Fibroblast of lung (primary cell): ENCODE data around the gene ERCC6L2. TPM values are rescaled to one million over a fixed set of nuclear protein-coding genes. Genes with fewer than 3 reads are reported as not detected.

Source experiments
- DNase-seq, 2 donors: peaks; one replicate each; pipeline versions ENCODE4 v3.0.0 to v3.0.0-alpha.2; 2010; ENCODE audit warnings: low read depth in 2 of 2
- H2AFZ ChIP-seq: 2 replicates; pipeline ENCODE4 v1.5.1; 2012; ENCODE audit warnings: low read length, control low read depth, inconsistent platforms
- H3K27ac ChIP-seq: 2 replicates; pipeline ENCODE4 v1.5.1; 2011; ENCODE audit warnings: low read length, control low read depth; ENCODE audit not compliant: insufficient read depth
- H3K27me3 ChIP-seq: 2 replicates; pipeline ENCODE4 v1.5.1; 2011; ENCODE audit warnings: mild to moderate bottlenecking, low read length; ENCODE audit not compliant: control insufficient read depth, insufficient read depth
- H3K36me3 ChIP-seq: 2 replicates; pipeline ENCODE4 v1.5.1; 2011; ENCODE audit warnings: low read length; ENCODE audit not compliant: control insufficient read depth, insufficient read depth
- H3K4me1 ChIP-seq: 2 replicates; pipeline ENCODE4 v1.5.1; 2011; ENCODE audit warnings: low read length; ENCODE audit not compliant: control insufficient read depth, insufficient read depth; ENCODE audit errors: extremely low read depth
- H3K4me2 ChIP-seq: 2 replicates; pipeline ENCODE4 v1.5.1; 2011; ENCODE audit warnings: low read length, control low read depth; ENCODE audit not compliant: insufficient read depth; ENCODE audit errors: extremely low read depth
- H3K4me3 ChIP-seq, 4 experiments: fragments of 200-600 bp in 1 of 4; sonication (generic) in 1 of 4; replicated peaks in 1 of 4; 2 replicates each; pipeline ENCODE4 v1.5.1; 2011 to 2016; ENCODE audit warnings: low read length in 4 of 4, low read depth in 3 of 4, mild to moderate bottlenecking in 3 of 4, control low read depth in 2 of 4, inconsistent platforms in 1 of 4, mixed read lengths in 1 of 4; ENCODE audit not compliant: insufficient read depth in 1 of 4; ENCODE audit errors: control extremely low read depth in 1 of 4
- H3K79me2 ChIP-seq: 2 replicates; pipeline ENCODE4 v1.5.1; 2012; ENCODE audit warnings: mild to moderate bottlenecking, low read length, inconsistent platforms; ENCODE audit not compliant: control insufficient read depth, insufficient read depth
- H3K9ac ChIP-seq: 2 replicates; pipeline ENCODE4 v1.5.1; 2011; ENCODE audit warnings: mild to moderate bottlenecking, low read length, control low read depth; ENCODE audit not compliant: insufficient read depth
- H3K9me3 ChIP-seq: 2 replicates; pipeline ENCODE4 v1.5.1; 2012; ENCODE audit warnings: low read depth, low read length; ENCODE audit not compliant: control insufficient read depth, insufficient read depth
- H4K20me1 ChIP-seq: 2 replicates; pipeline ENCODE4 v1.5.1; 2011; ENCODE audit warnings: low read length; ENCODE audit not compliant: control insufficient read depth, insufficient read depth; ENCODE audit errors: extremely low read depth
- EZH2 ChIP-seq: IDR thresholded peaks from 2 replicates; pipeline ENCODE4 v1.5.1; 2012; ENCODE audit warnings: low read length, control low read depth, mild to moderate bottlenecking; ENCODE audit errors: missing control alignments
- polyA plus RNA-seq, 2 donors: library from polyadenylated mRNA; depleted of rRNA in 1 of 2; stranded (reverse) in 1 of 2; unstranded in 1 of 2; fragments of >200 nt; gene quantifications; 2 replicates each; pipeline ENCODE4 v1.2.1, GENCODE V29; 2011 to 2012; ENCODE audit warnings: missing spikeins in 1 of 2
- total RNA-seq: library from RNA; depleted of rRNA; stranded (reverse); fragments of >200 nt; gene quantifications from 2 replicates; pipeline ENCODE4 v1.2.1, GENCODE V29; 2014
- TF ChIP-seq, protein P1 (sequence below), 2 donors: IDR thresholded peaks in 1 of 2; conservative IDR thresholded peaks in 1 of 2; 1 replicate in 1 of 2; 2 replicates in 1 of 2; pipeline ENCODE4 v1.5.1; 2011 to 2012; ENCODE audit warnings: low read length in 2 of 2, control low read depth in 1 of 2, inconsistent platforms in 1 of 2, low read depth in 1 of 2, mild to moderate bottlenecking in 1 of 2

The ERCC6L2 gene
- total and polyA plus RNA-seq, 2 donors (not counting 1 experiment from before 2014, with no cell fraction given): 45.0 to 117 TPM

GRCh38 chr9:95864852-95865580 is 10.5 kb upstream of the ERCC6L2 start:
- TF ChIP-seq, protein P1, sequence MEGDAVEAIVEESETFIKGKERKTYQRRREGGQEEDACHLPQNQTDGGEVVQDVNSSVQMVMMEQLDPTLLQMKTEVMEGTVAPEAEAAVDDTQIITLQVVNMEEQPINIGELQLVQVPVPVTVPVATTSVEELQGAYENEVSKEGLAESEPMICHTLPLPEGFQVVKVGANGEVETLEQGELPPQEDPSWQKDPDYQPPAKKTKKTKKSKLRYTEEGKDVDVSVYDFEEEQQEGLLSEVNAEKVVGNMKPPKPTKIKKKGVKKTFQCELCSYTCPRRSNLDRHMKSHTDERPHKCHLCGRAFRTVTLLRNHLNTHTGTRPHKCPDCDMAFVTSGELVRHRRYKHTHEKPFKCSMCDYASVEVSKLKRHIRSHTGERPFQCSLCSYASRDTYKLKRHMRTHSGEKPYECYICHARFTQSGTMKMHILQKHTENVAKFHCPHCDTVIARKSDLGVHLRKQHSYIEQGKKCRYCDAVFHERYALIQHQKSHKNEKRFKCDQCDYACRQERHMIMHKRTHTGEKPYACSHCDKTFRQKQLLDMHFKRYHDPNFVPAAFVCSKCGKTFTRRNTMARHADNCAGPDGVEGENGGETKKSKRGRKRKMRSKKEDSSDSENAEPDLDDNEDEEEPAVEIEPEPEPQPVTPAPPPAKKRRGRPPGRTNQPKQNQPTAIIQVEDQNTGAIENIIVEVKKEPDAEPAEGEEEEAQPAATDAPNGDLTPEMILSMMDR (conservative IDR thresholded peaks at IDR 0.05 in 1 of 2, IDR thresholded peaks at IDR 0.05 in 1 of 2; ENCODE audit: low read depth in 1 of 2, low read length in 2 of 2): no peak
- H3K4me1 ChIP-seq: no peaks in the 10 kb centered on the region

DNA sequence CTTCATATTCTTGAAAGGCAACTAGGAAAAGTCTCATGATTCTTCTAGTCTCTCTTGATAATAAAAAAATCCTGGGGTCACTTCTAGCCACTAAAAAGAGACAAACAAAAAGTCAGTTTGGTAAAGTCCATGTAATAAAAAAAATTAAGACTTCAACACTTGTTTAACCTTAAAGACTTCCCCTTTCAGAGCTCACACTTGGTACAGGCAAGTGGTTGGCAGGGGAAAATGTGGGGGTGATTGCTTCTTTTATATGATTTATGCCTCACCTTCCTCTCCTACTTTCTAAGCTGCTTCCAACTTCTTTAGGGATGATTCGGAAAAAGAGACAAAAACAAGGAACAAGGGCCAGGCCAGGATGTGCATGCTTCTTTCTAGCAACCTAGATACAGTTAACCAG is 5.1 kb upstream of the ERCC6L2 start:
- no peaks in the 10 kb centered on the region for H4K20me1 ChIP-seq
- no peak overlapping the region for H3K27ac ChIP-seq
- H3K4me2 ChIP-seq: no peak overlapping the region
- peaks cover 13% of the 10 kb centered on the region for H3K79me2 ChIP-seq
- H3K36me3 ChIP-seq: no peaks in the 10 kb centered on the region
- no peak for DNase-seq
- H2AFZ ChIP-seq: no peak overlapping the region
- no peaks in the 10 kb centered on the region for H3K4me1 ChIP-seq
- no peak overlapping the region for H3K9ac ChIP-seq
- no peak for TF ChIP-seq EZH2
- TF ChIP-seq, protein P1 (conservative IDR thresholded peaks at IDR 0.05 in 1 of 2, IDR thresholded peaks at IDR 0.05 in 1 of 2; ENCODE audit: low read depth in 1 of 2, low read length in 2 of 2): no peak
- H3K4me3 ChIP-seq: no peak overlapping the region
- no peaks in the 10 kb centered on the region for H3K9me3 ChIP-seq
- no peaks in the 10 kb centered on the region for H3K27me3 ChIP-seq

More at GRCh38 chr9:95864852-95865580, 10.5 kb upstream of the ERCC6L2 start:
- Histone ChIP-seq H2AFZ (no peak overlapping the region), H3K36me3 (no peaks in the 10 kb centered on the region), H3K79me2 (no peaks in the 10 kb centered on the region), H3K27ac (no peak overlapping the region), H3K9me3 (no peaks in the 10 kb centered on the region), H3K4me3 (no peak overlapping the region), H3K4me2 (no peak overlapping the region), H3K9ac (no peak overlapping the region), H4K20me1 (no peaks in the 10 kb centered on the region), H3K27me3 (no peaks in the 10 kb centered on the region)
- no peak for DNase-seq

DNA sequence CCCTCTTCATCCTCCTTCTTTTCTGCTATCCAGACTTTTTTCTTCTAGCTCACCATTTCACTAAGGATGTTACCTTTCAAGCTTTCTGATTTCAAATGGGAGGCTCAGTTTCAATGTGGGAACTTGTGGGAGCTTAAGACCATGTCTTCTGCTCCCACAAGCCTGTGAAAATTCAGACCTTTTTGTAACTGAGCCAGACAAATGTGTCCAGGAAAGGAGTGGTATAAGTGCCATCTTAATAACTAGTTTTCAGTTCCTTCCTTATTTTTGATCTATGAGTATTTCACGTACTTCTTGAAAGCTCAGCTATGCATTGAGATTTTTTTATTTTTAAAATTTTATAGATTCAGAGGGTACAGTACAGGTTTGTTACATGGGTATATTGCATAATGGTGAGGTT is 4.6 kb upstream of the ERCC6L2 start:
- Histone ChIP-seq H3K9me3 (no peaks in the 10 kb centered on the region), H3K4me1 (no peaks in the 10 kb centered on the region), H3K27me3 (no peaks in the 10 kb centered on the region), H2AFZ (no peak overlapping the region), H3K4me2 (no peak overlapping the region), H3K27ac (no peak overlapping the region), H4K20me1 (no peaks in the 10 kb centered on the region), H3K4me3 (no peak overlapping the region), H3K9ac (no peak overlapping the region), H3K79me2 (peaks cover 13% of the 10 kb centered on the region), H3K36me3 (no peaks in the 10 kb centered on the region)
- DNase-seq: no peak
- no peak for TF ChIP-seq EZH2
- TF ChIP-seq, protein P1 (conservative IDR thresholded peaks at IDR 0.05 in 1 of 2, IDR thresholded peaks at IDR 0.05 in 1 of 2; ENCODE audit: low read depth in 1 of 2, low read length in 2 of 2): no peak
